ENCODE data around the gene MT1A.

The MT1A gene

GRCh38 chr16:56637814-56638750 lies at the start of gene MT1A:
MT1A (plus strand) TSS chr16:56638666; CDS start chr16:56638739, 73 bp downstream.
- TF ChIP-seq CTCF (IDR thresholded peaks at IDR 0.05; ENCODE audit: low read depth, low read length) = no peak
- no peak for DNase-seq (ENCODE audit: extremely low read depth, low read depth)

GRCh38 chr16:56588781-56589140 lies 49.7 kb upstream of the MT1A start:
- no peak for DNase-seq (ENCODE audit: extremely low read depth, low read depth)
- TF ChIP-seq CTCF (IDR thresholded peaks at IDR 0.05; ENCODE audit: low read depth, low read length) = no peak

GRCh38 chr16:56589141-56590039 lies 49.1 kb upstream of the MT1A start, which contains the start of gene MT3:
MT3 (plus strand) TSS chr16:56589528; CDS start chr16:56589591, 63 bp downstream.
- TF ChIP-seq CTCF (IDR thresholded peaks at IDR 0.05; ENCODE audit: low read depth, low read length) = no peak
- DNase-seq (ENCODE audit: extremely low read depth, low read depth) = no peak

- no peak for TF ChIP-seq CTCF (IDR thresholded peaks at IDR 0.05; ENCODE audit: low read depth, low read length)
- DNase-seq (ENCODE audit: extremely low read depth, low read depth) = no peak
Measured at GRCh38 chr16:56591377-56592060, 46.9 kb upstream of the MT1A start.

GRCh38 chr16:56593573-56594291 lies 44.7 kb upstream of the MT1A start:
- no peak for TF ChIP-seq CTCF (IDR thresholded peaks at IDR 0.05; ENCODE audit: low read depth, low read length)
- no peak for DNase-seq (ENCODE audit: extremely low read depth, low read depth)

DNA sequence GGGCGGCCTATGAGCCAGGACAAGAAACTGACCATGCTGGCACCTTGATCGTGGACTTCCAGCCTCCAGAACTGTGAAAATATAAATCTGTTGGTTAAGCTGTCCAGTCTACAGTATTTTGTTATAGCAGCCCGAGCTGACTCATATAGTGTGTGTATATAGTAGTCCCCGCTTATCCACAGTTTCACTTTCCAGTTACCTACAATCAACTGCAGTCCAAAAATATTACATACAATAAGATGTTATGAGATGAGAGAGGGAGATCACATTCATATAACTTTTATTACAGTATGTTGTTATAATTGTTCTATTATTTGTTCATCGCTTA lies 44.2 kb upstream of the MT1A start:
- no peak for TF ChIP-seq CTCF (IDR thresholded peaks at IDR 0.05; ENCODE audit: low read depth, low read length)
- DNase-seq (ENCODE audit: extremely low read depth, low read depth) = no peak

Measured in AG09319 (cell line).